ENCODE data around the gene TFPI2. TPM values are rescaled to one million over a fixed set of nuclear protein-coding genes. Genes with fewer than 3 reads are reported as not detected.

TFPI2 gene
- total and polyA plus RNA-seq, 4 donors, result 1.4 to 9.1 (median 3.6) TPM

DNA sequence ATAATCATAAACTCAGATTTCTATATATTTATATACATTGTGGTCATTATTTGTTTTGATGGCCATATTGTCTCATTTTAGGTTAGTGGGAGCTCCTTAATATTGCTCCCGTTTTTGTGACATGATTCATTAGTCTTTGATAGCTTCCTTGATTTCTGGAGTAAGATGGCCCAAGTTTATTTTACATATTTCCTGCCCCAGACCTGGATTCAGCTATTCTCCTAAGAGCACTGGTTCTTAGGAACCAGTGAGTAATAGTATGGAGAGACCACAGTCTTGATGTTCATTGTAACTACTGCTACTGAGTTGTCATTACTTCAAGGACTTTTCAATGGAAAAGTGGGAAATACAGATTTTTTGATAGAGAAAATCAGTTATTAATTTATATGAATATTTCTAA, 6.0 kb downstream of the TFPI2 start:
- no peak overlapping the region for H3K9ac ChIP-seq (ENCODE audit: low read depth in 1 of 2, low read length in 2 of 2)
- WGBS, result 69% methylated on average over 1 of the region's 1 CpG
- TF ChIP-seq TAF1 (conservative IDR thresholded peaks at IDR 0.05) (no peak), RXRA (IDR thresholded peaks at IDR 0.05) (no peak), HNF4A (conservative IDR thresholded peaks at IDR 0.05) (no peak), JUND (IDR thresholded peaks at IDR 0.05) (no peak), RAD21 (IDR thresholded peaks at IDR 0.05) (no peak), HNF4G (IDR thresholded peaks at IDR 0.05) (no peak), FOXA1 (IDR thresholded peaks at IDR 0.05) (no peak), YY1 (IDR thresholded peaks at IDR 0.05) (no peak), SP1 (IDR thresholded peaks at IDR 0.05) (no peak), EGR1 (IDR thresholded peaks at IDR 0.05; ENCODE audit: low read depth in 2 of 2) (no peak)
- TF ChIP-seq, protein P1, sequence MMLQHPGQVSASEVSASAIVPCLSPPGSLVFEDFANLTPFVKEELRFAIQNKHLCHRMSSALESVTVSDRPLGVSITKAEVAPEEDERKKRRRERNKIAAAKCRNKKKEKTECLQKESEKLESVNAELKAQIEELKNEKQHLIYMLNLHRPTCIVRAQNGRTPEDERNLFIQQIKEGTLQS (IDR thresholded peaks at IDR 0.05), result no peak
- TF ChIP-seq, protein P2, sequence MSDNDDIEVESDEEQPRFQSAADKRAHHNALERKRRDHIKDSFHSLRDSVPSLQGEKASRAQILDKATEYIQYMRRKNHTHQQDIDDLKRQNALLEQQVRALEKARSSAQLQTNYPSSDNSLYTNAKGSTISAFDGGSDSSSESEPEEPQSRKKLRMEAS (IDR thresholded peaks at IDR 0.05), result no peak
- TF ChIP-seq, protein P3, sequence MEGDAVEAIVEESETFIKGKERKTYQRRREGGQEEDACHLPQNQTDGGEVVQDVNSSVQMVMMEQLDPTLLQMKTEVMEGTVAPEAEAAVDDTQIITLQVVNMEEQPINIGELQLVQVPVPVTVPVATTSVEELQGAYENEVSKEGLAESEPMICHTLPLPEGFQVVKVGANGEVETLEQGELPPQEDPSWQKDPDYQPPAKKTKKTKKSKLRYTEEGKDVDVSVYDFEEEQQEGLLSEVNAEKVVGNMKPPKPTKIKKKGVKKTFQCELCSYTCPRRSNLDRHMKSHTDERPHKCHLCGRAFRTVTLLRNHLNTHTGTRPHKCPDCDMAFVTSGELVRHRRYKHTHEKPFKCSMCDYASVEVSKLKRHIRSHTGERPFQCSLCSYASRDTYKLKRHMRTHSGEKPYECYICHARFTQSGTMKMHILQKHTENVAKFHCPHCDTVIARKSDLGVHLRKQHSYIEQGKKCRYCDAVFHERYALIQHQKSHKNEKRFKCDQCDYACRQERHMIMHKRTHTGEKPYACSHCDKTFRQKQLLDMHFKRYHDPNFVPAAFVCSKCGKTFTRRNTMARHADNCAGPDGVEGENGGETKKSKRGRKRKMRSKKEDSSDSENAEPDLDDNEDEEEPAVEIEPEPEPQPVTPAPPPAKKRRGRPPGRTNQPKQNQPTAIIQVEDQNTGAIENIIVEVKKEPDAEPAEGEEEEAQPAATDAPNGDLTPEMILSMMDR (IDR thresholded peaks at IDR 0.05; ENCODE audit: low read depth, low read length, missing input control), result no peak
- TF ChIP-seq, protein P4, sequence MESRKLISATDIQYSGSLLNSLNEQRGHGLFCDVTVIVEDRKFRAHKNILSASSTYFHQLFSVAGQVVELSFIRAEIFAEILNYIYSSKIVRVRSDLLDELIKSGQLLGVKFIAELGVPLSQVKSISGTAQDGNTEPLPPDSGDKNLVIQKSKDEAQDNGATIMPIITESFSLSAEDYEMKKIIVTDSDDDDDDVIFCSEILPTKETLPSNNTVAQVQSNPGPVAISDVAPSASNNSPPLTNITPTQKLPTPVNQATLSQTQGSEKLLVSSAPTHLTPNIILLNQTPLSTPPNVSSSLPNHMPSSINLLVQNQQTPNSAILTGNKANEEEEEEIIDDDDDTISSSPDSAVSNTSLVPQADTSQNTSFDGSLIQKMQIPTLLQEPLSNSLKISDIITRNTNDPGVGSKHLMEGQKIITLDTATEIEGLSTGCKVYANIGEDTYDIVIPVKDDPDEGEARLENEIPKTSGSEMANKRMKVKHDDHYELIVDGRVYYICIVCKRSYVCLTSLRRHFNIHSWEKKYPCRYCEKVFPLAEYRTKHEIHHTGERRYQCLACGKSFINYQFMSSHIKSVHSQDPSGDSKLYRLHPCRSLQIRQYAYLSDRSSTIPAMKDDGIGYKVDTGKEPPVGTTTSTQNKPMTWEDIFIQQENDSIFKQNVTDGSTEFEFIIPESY (IDR thresholded peaks at IDR 0.05), result no peak
- DNase-seq (ENCODE audit: low spot score), result no peak
- H3K27me3 ChIP-seq (ENCODE audit: control insufficient read depth in 4 of 4, insufficient read depth in 4 of 4, low read length in 3 of 4), result peaks cover 0 to 2% (median 0%) of the 10 kb centered on the region in 4 donors
- no peak overlapping the region for H3K4me3 ChIP-seq (ENCODE audit: low read depth in 1 of 3, low read length in 3 of 3)
- H3K9me3 ChIP-seq (ENCODE audit: control insufficient read depth in 4 of 4, low read length in 3 of 4), result peaks cover 0 to 6% (median 0%) of the 10 kb centered on the region in 4 donors
- H3K4me1 ChIP-seq (ENCODE audit: control insufficient read depth in 4 of 4, insufficient read depth in 4 of 4, low read length in 3 of 4), result no peaks in the 10 kb centered on the region
- no peak overlapping the region for H3K27ac ChIP-seq (ENCODE audit: low read depth in 1 of 2, low read length in 2 of 2)
- H3K36me3 ChIP-seq (ENCODE audit: control insufficient read depth in 4 of 4, insufficient read depth in 3 of 4, low read depth in 1 of 4, low read length in 3 of 4), result no peaks in the 10 kb centered on the region

DNA sequence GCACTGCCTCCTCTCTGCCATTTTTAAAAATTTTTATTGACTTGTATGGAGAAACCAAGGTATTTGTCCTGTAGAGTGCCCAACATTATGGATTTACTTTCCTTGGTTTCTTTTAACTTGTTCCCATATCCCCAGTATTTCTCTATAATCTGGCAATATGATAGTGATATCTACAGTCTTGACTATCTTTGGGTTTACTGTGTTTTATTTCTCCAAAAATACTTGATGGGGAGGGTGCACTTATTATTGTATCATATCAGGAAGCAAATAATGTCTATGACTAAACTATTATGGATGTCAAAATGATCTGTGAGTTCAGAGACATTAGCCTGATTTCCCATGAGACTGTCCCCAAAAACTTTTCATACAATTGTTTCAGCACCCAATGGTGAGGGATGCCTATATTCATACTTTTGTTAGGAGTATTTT, 6.6 kb downstream of the TFPI2 start:
- Histone ChIP-seq H3K27ac (ENCODE audit: low read depth in 1 of 2, low read length in 2 of 2) (no peak overlapping the region), H3K9me3 (ENCODE audit: control insufficient read depth in 4 of 4, low read length in 3 of 4) (peaks cover 0 to 7% (median under 1%) of the 10 kb centered on the region in 4 donors)
- DNase-seq (ENCODE audit: low spot score), result no peak

More for the DNA sequence above, 6.6 kb downstream of the TFPI2 start:
- Histone ChIP-seq H3K9ac (ENCODE audit: low read depth in 1 of 2, low read length in 2 of 2) (no peak overlapping the region), H3K27me3 (ENCODE audit: control insufficient read depth in 4 of 4, insufficient read depth in 4 of 4, low read length in 3 of 4) (peaks cover 0 to 2% (median 0%) of the 10 kb centered on the region in 4 donors), H3K36me3 (ENCODE audit: control insufficient read depth in 4 of 4, insufficient read depth in 3 of 4, low read depth in 1 of 4, low read length in 3 of 4) (no peaks in the 10 kb centered on the region), H3K4me3 (ENCODE audit: low read depth in 1 of 3, low read length in 3 of 3) (no peak overlapping the region), H3K4me1 (ENCODE audit: control insufficient read depth in 4 of 4, insufficient read depth in 4 of 4, low read length in 3 of 4) (no peaks in the 10 kb centered on the region)
- TF ChIP-seq GABPA (IDR thresholded peaks at IDR 0.05 in 1 of 2, conservative IDR thresholded peaks at IDR 0.05 in 1 of 2), result no peak
- TF ChIP-seq JUND (IDR thresholded peaks at IDR 0.05), result no peak
- TF ChIP-seq EGR1 (IDR thresholded peaks at IDR 0.05; ENCODE audit: low read depth in 2 of 2), result no peak
- no peak for TF ChIP-seq FOXA1 (IDR thresholded peaks at IDR 0.05)
- TF ChIP-seq, protein P2 (IDR thresholded peaks at IDR 0.05), result no peak
- no peak for TF ChIP-seq NR2F2 (IDR thresholded peaks at IDR 0.05)
- no peak for TF ChIP-seq TAF1 (conservative IDR thresholded peaks at IDR 0.05)
- no peak for TF ChIP-seq FOXA2 (IDR thresholded peaks at IDR 0.05)
- TF ChIP-seq, protein P5, sequence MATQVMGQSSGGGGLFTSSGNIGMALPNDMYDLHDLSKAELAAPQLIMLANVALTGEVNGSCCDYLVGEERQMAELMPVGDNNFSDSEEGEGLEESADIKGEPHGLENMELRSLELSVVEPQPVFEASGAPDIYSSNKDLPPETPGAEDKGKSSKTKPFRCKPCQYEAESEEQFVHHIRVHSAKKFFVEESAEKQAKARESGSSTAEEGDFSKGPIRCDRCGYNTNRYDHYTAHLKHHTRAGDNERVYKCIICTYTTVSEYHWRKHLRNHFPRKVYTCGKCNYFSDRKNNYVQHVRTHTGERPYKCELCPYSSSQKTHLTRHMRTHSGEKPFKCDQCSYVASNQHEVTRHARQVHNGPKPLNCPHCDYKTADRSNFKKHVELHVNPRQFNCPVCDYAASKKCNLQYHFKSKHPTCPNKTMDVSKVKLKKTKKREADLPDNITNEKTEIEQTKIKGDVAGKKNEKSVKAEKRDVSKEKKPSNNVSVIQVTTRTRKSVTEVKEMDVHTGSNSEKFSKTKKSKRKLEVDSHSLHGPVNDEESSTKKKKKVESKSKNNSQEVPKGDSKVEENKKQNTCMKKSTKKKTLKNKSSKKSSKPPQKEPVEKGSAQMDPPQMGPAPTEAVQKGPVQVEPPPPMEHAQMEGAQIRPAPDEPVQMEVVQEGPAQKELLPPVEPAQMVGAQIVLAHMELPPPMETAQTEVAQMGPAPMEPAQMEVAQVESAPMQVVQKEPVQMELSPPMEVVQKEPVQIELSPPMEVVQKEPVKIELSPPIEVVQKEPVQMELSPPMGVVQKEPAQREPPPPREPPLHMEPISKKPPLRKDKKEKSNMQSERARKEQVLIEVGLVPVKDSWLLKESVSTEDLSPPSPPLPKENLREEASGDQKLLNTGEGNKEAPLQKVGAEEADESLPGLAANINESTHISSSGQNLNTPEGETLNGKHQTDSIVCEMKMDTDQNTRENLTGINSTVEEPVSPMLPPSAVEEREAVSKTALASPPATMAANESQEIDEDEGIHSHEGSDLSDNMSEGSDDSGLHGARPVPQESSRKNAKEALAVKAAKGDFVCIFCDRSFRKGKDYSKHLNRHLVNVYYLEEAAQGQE (IDR thresholded peaks at IDR 0.05), result no peak
- TF ChIP-seq HNF4A (conservative IDR thresholded peaks at IDR 0.05), result no peak
- TF ChIP-seq RAD21 (IDR thresholded peaks at IDR 0.05), result no peak
- TF ChIP-seq RXRA (IDR thresholded peaks at IDR 0.05), result no peak
- TF ChIP-seq, protein P4 (IDR thresholded peaks at IDR 0.05), result no peak
- no peak for TF ChIP-seq YY1 (IDR thresholded peaks at IDR 0.05)
- no peak for TF ChIP-seq HNF4G (IDR thresholded peaks at IDR 0.05)
- TF ChIP-seq, protein P1 (IDR thresholded peaks at IDR 0.05), result no peak
- TF ChIP-seq, protein P3 (IDR thresholded peaks at IDR 0.05; ENCODE audit: low read depth, low read length, missing input control), result no peak
- TF ChIP-seq SP1 (IDR thresholded peaks at IDR 0.05), result no peak

Data from liver (tissue), 9 donors.